NCI-H510A (cell line): ENCODE data around the gene CD28.
"Not testable (repeated sequence)": the region's sequence is repeated elsewhere in the genome, so short reads cannot be mapped to it uniquely, and the experiment has no call there.

ENCODE experiments used
- DNase-seq: peaks from one replicate; lab custom pipeline; 2025; lab: John Stamatoyannopoulos, UW

CD28 gene

GRCh38 chr2:203748331-203749126, 42.1 kb downstream of the CD28 start:
- DNase-seq: no peak

DNA sequence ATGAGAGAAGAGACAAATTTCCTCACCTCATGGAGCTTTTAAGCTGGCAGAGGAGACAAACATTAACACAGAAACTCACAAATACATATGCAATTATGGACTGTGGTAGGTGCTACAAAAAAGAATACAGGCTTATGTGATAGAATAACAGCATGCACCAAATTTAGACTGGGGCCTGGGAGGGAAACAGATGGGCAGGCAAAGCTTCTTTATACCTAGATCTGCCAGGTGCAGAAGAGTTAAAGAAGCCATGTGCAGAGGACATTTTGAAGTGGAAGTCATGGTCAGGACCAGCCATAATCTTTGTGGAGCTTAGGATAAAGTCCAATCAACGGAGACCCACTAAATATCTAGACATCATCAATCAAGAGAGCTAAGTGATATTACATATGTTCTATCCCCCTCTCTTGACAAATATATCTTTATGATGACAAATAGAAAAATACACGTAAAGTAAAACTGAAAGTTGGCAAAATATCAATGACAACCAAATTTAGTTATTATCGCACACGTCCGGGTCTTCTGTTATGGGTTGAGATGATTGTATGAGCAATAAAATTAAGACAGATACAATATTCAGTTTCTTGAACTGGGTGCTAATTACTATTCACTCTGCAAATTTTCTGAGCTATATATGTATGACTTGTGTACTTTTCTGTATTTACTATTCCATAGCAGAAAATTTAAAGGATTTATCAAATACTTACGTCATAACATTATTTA, 44.1 kb downstream of the CD28 start:
- no peak for DNase-seq

DNA sequence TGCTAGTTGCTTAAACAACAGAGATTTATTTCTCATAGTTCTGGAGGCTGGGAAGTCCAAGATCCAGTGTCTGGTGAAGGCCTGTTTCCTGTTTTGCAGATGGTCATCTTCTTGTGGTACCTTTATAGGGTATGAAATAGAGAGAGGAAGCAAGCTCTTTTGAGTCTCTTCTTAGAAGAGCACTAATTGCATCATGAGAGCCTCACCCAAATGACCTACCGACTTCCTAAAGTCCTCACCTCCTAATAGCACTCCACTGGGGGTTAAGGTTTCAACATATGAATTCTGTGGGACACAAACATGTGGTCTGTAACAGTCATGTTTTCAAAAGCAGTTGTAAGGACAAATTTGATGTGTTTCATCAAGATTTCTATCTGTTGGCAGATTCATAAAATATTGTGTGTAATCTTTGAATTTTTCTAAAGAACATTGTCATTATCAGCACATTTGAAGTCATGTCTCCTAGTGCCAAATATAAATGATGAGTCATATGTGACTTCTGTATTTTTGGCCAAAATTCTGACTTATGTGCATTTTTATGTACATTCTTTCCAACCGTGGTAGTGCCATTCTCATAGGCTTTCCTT, 45.3 kb downstream of the CD28 start:
- DNase-seq: no peak

- no peak for DNase-seq
Measured at GRCh38 chr2:203756161-203756560, 49.7 kb downstream of the CD28 start.

DNA sequence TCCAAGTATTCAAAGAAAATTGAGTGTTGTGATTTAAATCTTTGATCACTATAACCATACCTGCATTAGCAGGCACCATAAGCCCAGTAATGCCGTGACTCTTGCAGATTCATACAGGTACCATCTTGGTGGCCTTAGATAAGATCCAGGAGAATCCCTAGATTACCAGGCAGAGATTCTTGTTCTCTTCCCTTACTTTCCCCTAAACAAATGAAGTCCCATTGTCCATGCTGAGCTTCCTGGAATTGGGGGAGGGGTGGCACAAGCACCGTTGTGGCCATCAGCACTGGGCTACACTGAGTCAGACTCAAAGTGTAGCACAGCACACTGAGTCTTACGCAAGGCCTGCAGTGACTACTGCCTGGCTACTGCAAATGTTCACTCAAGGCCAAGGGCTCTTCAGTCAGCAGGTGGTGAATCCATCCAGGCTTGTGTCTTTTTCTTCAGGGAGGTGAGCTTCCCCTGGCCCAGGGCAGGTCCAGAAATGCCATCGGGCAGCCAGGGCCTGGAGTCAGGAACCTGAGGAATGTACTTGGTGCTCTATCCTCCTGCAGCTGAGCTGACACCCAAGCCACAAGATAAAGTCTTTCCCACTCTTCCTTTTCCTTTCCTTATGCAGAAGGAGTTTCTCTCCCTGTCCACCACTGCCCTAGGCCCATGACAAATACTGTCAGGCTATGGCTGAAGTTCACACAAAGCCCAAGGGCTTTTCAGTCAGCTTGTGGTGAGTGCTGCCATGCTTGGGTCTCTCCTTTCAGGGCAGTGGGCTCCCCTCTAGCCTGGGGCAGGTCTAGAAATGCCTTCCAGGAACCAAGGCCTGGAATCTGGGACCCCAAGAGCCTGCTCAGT, 52.6 kb downstream of the CD28 start:
- peak; percentile 5 for DNase-seq

GRCh38 chr2:203759690-203760365, 53.4 kb downstream of the CD28 start:
- DNase-seq: no peak

DNA sequence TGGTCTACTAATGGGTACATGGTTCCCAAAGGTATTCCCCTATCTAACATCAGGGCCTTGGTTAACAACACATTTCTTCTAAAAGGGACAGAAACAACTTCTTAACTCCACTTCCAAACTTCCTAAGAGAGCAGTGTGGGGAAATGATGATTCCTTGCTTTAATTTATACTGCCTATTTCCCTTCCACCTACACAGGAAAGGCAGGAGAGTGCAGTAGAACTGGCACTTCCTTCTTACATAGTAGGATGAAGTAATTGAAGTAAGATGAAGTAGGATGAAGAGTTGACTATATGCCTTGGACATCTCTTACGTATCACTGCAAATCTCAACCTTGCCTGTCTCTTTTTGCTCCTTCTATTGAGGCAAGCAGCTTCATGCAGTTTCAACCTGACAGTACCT, 54.7 kb downstream of the CD28 start:
- DNase-seq: no peak

GRCh38 chr2:203763241-203763937, 57.0 kb downstream of the CD28 start:
- DNase-seq: no peak

DNA sequence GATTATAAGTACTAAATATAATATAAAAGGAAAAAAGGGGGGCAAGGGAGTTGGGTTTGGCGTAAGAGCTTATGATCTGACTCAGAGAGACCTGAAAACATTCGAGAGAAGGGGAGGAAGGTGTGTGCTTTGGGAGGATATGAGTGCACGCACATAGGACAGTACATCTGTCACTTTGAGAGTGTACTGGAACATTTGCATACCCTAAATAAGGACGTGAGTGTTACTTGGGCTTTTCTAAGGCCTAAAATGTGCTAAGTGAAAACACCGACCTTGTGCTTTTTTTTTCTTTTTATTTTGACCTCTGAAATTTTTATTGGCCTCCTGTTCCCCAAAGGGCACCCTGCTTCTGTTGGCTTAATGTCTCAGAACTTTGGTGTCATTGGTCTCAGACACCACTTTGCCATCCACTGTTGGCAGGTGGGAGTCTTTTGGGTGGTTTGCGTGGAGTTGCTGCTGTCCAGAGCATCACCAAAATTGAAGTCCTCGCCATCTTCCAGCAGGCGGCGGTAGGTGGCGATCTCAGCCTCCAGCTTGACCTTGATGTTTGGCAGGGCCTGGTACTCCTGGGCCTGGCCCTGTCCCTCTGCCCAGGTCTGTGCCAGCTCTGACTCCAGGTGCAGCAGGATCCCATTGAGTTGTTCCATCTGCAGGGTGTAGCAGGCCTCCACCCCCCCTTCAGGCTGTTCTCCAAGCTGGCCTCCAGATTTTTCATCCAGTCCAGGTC, 57.7 kb downstream of the CD28 start:
- DNase-seq: no peak

DNA sequence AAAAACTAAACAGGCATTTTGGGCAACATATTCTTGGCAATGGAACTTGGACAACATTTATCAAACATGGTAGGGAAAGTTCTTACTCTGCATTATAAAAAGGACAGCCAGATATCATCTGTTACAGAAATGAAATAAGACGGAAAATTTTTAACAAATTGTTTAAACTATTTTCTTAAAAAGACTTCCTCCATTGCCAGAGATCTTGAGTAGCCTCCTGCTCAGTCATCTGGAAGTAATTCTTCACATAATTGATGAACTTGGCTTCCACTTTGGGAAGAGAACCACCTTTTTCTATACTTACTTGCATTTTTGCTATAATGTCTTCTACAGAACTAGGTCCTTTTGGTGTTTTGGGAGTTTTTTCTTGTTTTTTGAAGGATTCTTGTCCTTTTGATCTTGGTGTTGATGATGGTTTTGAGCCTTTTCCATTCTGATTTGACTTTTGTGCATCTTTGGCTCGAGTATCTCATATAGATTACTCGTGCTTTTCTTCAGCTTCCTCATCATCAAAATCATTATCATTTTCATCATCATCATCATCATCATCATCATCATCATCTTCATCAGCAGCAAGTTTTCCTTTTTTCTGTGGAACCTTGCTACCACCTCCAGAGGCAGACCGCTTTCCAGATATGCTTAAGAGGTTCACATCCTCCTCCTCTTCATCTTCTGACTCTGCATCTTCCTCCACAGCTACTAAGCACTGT, 66.2 kb downstream of the CD28 start:
- no peak for DNase-seq

DNA sequence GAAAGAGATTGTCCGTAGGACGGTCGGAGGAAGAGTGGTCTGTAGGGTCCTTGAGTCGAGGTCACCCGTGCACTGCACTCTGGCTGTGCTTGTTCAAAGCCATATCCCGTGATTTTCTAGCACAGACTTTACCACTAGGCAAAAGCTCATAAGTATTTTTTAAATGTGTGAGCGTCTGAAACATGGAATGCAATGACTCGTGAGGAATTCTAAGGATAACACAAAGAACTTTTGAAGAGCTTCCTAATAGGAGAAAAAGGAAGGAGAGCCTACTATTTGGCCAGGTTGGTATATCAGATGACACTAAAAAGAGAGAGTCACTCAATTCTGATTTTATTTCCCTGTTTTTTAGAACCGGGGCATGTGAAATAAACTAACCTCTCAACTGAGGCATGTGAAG, 68.3 kb downstream of the CD28 start:
- DNase-seq: no peak

DNA sequence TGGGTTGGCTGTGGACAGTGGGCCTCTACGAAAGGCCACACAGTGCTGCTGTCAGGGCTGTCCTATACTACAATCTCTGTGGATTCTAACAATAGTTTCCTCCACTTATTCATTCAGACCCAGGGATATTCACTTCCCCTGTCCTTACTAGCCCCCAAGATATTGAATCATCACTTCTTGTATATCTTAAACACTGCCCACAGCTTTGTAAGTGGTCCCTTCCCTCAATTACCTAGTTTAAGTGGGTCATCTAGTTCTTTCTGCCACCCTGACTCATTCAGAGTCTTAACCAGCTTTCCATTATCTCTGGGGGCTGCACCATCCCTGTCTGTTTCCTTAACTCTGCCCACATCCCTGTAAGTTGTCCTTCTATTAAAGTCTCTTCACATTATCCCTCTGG, 69.2 kb downstream of the CD28 start:
- DNase-seq: no peak

GRCh38 chr2:203777030-203777429, 70.6 kb downstream of the CD28 start:
- DNase-seq: no peak

- not testable (repeated sequence) for DNase-seq
Measured at GRCh38 chr2:203779477-203780073, 73.1 kb downstream of the CD28 start.

- no peak for DNase-seq
Measured at GRCh38 chr2:203780231-203780630, 73.8 kb downstream of the CD28 start.

DNA sequence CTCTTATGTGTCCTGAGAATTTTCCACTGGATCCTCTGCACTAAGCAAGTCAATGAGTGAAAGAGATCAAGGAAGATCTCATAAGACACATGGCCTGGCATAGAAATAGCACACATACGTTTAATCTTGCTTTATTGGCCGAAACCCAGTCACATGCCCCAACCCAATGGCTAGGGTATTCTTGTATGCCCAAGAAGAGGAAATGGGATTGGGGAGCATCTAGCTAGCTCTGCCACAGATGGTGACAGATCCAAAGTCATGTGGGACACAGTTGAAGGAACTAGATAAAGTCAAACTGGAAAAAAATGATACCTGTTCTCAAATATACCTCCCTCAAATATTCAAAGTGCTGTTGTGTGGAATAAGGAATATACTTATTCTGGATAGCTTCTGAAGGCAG, 74.7 kb downstream of the CD28 start:
- no peak for DNase-seq

DNA sequence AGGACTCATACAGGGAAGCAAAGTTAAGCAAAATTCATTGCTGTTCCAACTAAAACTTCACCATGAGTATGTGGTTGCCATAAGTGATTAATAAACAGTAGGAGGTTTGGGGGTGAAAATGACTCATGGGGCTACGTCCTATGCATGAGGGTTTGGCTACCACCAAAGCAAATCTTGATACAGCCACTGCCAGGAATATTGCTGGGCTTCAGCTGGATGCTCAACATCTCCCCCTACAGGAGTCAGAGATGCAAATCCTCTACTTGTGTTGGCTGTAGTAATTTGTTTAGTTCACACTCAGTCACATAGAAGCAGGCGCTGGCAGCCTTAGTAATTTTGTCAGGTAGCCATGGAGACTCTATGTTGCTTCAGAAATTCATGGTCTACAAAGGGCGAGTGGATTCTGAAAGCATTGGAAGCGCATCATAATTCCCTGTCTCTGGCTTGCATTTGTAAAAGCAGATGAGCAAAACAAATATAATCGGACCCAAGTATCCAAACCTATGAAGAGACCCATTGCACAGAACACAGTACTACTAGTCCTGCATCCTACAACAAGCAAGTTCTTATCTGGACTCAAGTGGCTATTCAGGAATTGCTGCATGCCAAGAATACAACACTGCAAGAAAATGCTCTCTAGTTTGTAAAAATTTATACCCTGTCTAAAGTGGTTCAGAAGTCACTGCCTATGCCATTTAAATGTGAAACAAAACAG, 76.0 kb downstream of the CD28 start:
- no peak for DNase-seq

GRCh38 chr2:203783496-203784203, 77.2 kb downstream of the CD28 start:
- DNase-seq: no peak
